Stimulated activated effector memory CD8-positive, alpha-beta T cell treated with anti-CD3 and anti-CD28 coated beads, Interleukin-12 subunit alpha, Interleukin-12 subunit beta, amount 100 ng/mL, for 72 hours (primary cell): ENCODE data around the gene BORCS5.
"Not testable (repeated sequence)": the region's sequence is repeated elsewhere in the genome, so short reads cannot be mapped to it uniquely, and the experiment has no call there.

Source experiments
- ATAC-seq: fragments of 150-1000 bp; cut with Tn5 transposase; 2 replicates; pipeline ENCODE4 v1.10.0; 2021
- DNase-seq, 2 donors: peaks; one replicate each; pipeline ENCODE4 v3.0.0; 2021 to 2022; ENCODE audit warnings: low spot score in 2 of 2
- H3K27ac Mint-ChIP-seq: one replicate; pipeline ENCODE4 v1.8.0; 2022; ENCODE audit warnings: mild to moderate bottlenecking, mixed read lengths
- H3K36me3 Mint-ChIP-seq: one replicate; pipeline ENCODE4 v1.8.0; 2022; ENCODE audit warnings: mild to moderate bottlenecking, mixed read lengths
- H3K4me1 Mint-ChIP-seq: one replicate; pipeline ENCODE4 v1.8.0; 2022; ENCODE audit warnings: mixed read lengths
- H3K4me3 Mint-ChIP-seq: one replicate; pipeline ENCODE4 v1.8.0; 2022; ENCODE audit warnings: mild to moderate bottlenecking, mixed read lengths
- H3K9me3 Mint-ChIP-seq: one replicate; pipeline ENCODE4 v1.8.0; 2022; ENCODE audit warnings: mixed read lengths

BORCS5 gene

GRCh38 chr12:12356896-12357718 lies at the start of gene BORCS5:
BORCS5 (plus strand) TSS chr12:12357078; CDS start chr12:12357452, 374 bp downstream.
- ATAC-seq: peak; percentile 94
- peaks cover 36% of the 10 kb centered on the region for H3K4me1 Mint-ChIP-seq
- H3K4me3 Mint-ChIP-seq: peak within 1 kb of the TSS; percentile 93
- peaks cover 27% of the 10 kb centered on the region for H3K36me3 Mint-ChIP-seq
- no peaks in the 10 kb centered on the region for H3K9me3 Mint-ChIP-seq
- DNase-seq: peak; percentile 92 to 98
- peak within 1 kb of the TSS; percentile 97 for H3K27ac Mint-ChIP-seq

GRCh38 chr12:12310695-12311094 lies 46.2 kb upstream of the BORCS5 start:
- H3K4me3 Mint-ChIP-seq, ATAC-seq: not testable (repeated sequence)

GRCh38 chr12:12315838-12316237 lies 41.0 kb upstream of the BORCS5 start:
- no peak for ATAC-seq
- no peaks in the 10 kb centered on the region for H3K36me3 Mint-ChIP-seq
- peaks cover 6% of the 10 kb centered on the region for H3K4me1 Mint-ChIP-seq
- H3K9me3 Mint-ChIP-seq: no peaks in the 10 kb centered on the region
- H3K4me3 Mint-ChIP-seq: no peak overlapping the region
- no peak for DNase-seq
- no peak overlapping the region for H3K27ac Mint-ChIP-seq

More at GRCh38 chr12:12310695-12311094, 46.2 kb upstream of the BORCS5 start:
- not testable (repeated sequence) for H3K27ac Mint-ChIP-seq, DNase-seq, H3K9me3 Mint-ChIP-seq, H3K36me3 Mint-ChIP-seq, H3K4me1 Mint-ChIP-seq

- Mint-ChIP-seq H3K36me3 (no peaks in the 10 kb centered on the region), H3K9me3 (no peaks in the 10 kb centered on the region), H3K4me1 (peaks cover 7% of the 10 kb centered on the region), H3K4me3 (no peak overlapping the region), H3K27ac (no peak overlapping the region)
- DNase-seq: no peak
- no peak for ATAC-seq
These were observed 37.3 kb upstream of the BORCS5 start for GRCh38 chr12:12319451-12320183.

- Mint-ChIP-seq H3K4me3 (no peak overlapping the region), H3K9me3 (no peaks in the 10 kb centered on the region), H3K4me1 (peaks cover 13% of the 10 kb centered on the region), H3K36me3 (no peaks in the 10 kb centered on the region), H3K27ac (no peak overlapping the region)
- ATAC-seq (no peak), DNase-seq (no peak)
These were observed 33.8 kb upstream of the BORCS5 start for GRCh38 chr12:12323118-12323517.

- no peaks in the 10 kb centered on the region for H3K36me3 Mint-ChIP-seq
These were observed 33.3 kb upstream of the BORCS5 start for GRCh38 chr12:12323591-12323990.

GRCh38 chr12:12326262-12326661 lies 30.6 kb upstream of the BORCS5 start:
- no peak for DNase-seq
- Mint-ChIP-seq H3K9me3 (no peaks in the 10 kb centered on the region), H3K36me3 (no peaks in the 10 kb centered on the region), H3K4me1 (peaks cover 16% of the 10 kb centered on the region), H3K4me3 (no peak overlapping the region), H3K27ac (no peak overlapping the region)
- no peak for ATAC-seq

More at GRCh38 chr12:12323591-12323990, 33.3 kb upstream of the BORCS5 start:
- Mint-ChIP-seq H3K4me1 (peaks cover 13% of the 10 kb centered on the region), H3K9me3 (no peaks in the 10 kb centered on the region), H3K4me3 (no peak overlapping the region), H3K27ac (no peak overlapping the region)
- DNase-seq (no peak), ATAC-seq (no peak)

- Mint-ChIP-seq H3K4me1 (peaks cover 11% of the 10 kb centered on the region), H3K9me3 (no peaks in the 10 kb centered on the region), H3K36me3 (no peaks in the 10 kb centered on the region), H3K27ac (no peak overlapping the region), H3K4me3 (no peak overlapping the region)
- DNase-seq (no peak), ATAC-seq (no peak)
These were observed 29.1 kb upstream of the BORCS5 start for GRCh38 chr12:12327802-12328201.

GRCh38 chr12:12331244-12331771 lies 25.6 kb upstream of the BORCS5 start:
- H3K4me3 Mint-ChIP-seq: no peak overlapping the region
- H3K9me3 Mint-ChIP-seq: no peaks in the 10 kb centered on the region
- H3K36me3 Mint-ChIP-seq: no peaks in the 10 kb centered on the region
- H3K27ac Mint-ChIP-seq: no peak overlapping the region
- no peak for ATAC-seq
- H3K4me1 Mint-ChIP-seq: peaks cover 33% of the 10 kb centered on the region
- no peak for DNase-seq

- no peak for ATAC-seq
- DNase-seq: no peak
- Mint-ChIP-seq H3K4me3 (no peak overlapping the region), H3K4me1 (peaks cover 33% of the 10 kb centered on the region), H3K27ac (no peak overlapping the region), H3K36me3 (no peaks in the 10 kb centered on the region), H3K9me3 (no peaks in the 10 kb centered on the region)
These were observed 25.0 kb upstream of the BORCS5 start for GRCh38 chr12:12331896-12332295.

GRCh38 chr12:12333407-12334366 lies 23.2 kb upstream of the BORCS5 start:
- H3K9me3 Mint-ChIP-seq: no peaks in the 10 kb centered on the region
- H3K36me3 Mint-ChIP-seq: no peaks in the 10 kb centered on the region
- peaks cover 28% of the 10 kb centered on the region for H3K4me1 Mint-ChIP-seq
- no peak for ATAC-seq
- H3K4me3 Mint-ChIP-seq: no peak overlapping the region
- DNase-seq: no peak
- H3K27ac Mint-ChIP-seq: peak overlapping the region; percentile 14

GRCh38 chr12:12334367-12335040 lies 22.4 kb upstream of the BORCS5 start:
- Mint-ChIP-seq H3K9me3 (no peaks in the 10 kb centered on the region), H3K4me1 (peaks cover 32% of the 10 kb centered on the region), H3K4me3 (no peak overlapping the region), H3K27ac (peak overlapping the region; percentile 14), H3K36me3 (no peaks in the 10 kb centered on the region)
- ATAC-seq (peak; percentile 90), DNase-seq (peak; percentile 62 to 71)

GRCh38 chr12:12336049-12336411 lies 20.8 kb upstream of the BORCS5 start:
- peak; percentile 56 for ATAC-seq
- H3K27ac Mint-ChIP-seq: no peak overlapping the region

GRCh38 chr12:12336511-12336910 lies 20.4 kb upstream of the BORCS5 start:
- H3K4me3 Mint-ChIP-seq: no peak overlapping the region
- DNase-seq (no peak), ATAC-seq (no peak)
- H3K27ac Mint-ChIP-seq: no peak overlapping the region
- no peaks in the 10 kb centered on the region for H3K36me3 Mint-ChIP-seq
- peaks cover 27% of the 10 kb centered on the region for H3K4me1 Mint-ChIP-seq
- H3K9me3 Mint-ChIP-seq: no peaks in the 10 kb centered on the region

More at GRCh38 chr12:12336049-12336411, 20.8 kb upstream of the BORCS5 start:
- Mint-ChIP-seq H3K4me1 (peaks cover 31% of the 10 kb centered on the region), H3K4me3 (no peak overlapping the region), H3K36me3 (no peaks in the 10 kb centered on the region), H3K9me3 (no peaks in the 10 kb centered on the region)
- DNase-seq: no peak
